ENCODE data around the gene HNRNPL. TPM values are rescaled to one million over a fixed set of nuclear protein-coding genes. Genes with fewer than 3 reads are reported as not detected.

HNRNPL gene
- total and polyA plus RNA-seq, 2 of the 8 experiments (the other 6 are each of a cell fraction or from before 2014, with no cell fraction given) = 404 to 779 TPM

GRCh38 chr19:38862321-38863059, 12.7 kb upstream of the HNRNPL start:
- H2BK5ac ChIP-seq (ENCODE audit: low read depth, low read length) = no peak overlapping the region
- no peaks in the 10 kb centered on the region for H3K36me3 ChIP-seq (ENCODE audit: control insufficient read depth in 2 of 4, insufficient read depth in 4 of 4, low read length in 3 of 4)
- no peak overlapping the region for H2BK15ac ChIP-seq (ENCODE audit: low read length)
- H3K9ac ChIP-seq (replicated peaks in 1 of 4; ENCODE audit: extremely low read depth in 1 of 4, low read depth in 3 of 4, low read length in 3 of 4) = no peak overlapping the region
- 91% methylated on average over 10 of the region's 10 CpGs; no CpG with 5 or more reads in 1 of the 2 experiments for WGBS, 2 experiments (ENCODE audit: extremely low coverage in 1 of 2, insufficient coverage in 1 of 2, insufficient read length in 1 of 2, insufficient replicate concordance in 2 of 2, low coverage in 1 of 2, low lambda C conversion rate in 2 of 2, missing lambda C conversion rate in 1 of 2)
- no peaks in the 10 kb centered on the region for H3K9me3 ChIP-seq (ENCODE audit: insufficient read depth in 2 of 2, low read depth in 1 of 2, low read length in 1 of 2)
- H3K4me3 ChIP-seq (ENCODE audit: extremely low read depth in 1 of 4, insufficient read depth in 2 of 4, low read depth in 3 of 4, low read length in 4 of 4) = no peak overlapping the region
- no peaks in the 10 kb centered on the region for H3K4me1 ChIP-seq (replicated peaks in 1 of 4; ENCODE audit: control insufficient read depth in 3 of 4, insufficient read depth in 4 of 4, low read length in 3 of 4)
- no peak overlapping the region for H2AK5ac ChIP-seq (ENCODE audit: low read depth, low read length)
- no peaks in the 10 kb centered on the region for H3K23me2 ChIP-seq (ENCODE audit: low read depth, low read length)
- H3K4me2 ChIP-seq (ENCODE audit: insufficient read depth in 1 of 2, low read depth in 2 of 2, low read length in 2 of 2) = no peak overlapping the region
- no peak overlapping the region for H3K27ac ChIP-seq (ENCODE audit: low read depth, low read length)
- no peak for FAIRE-seq
- H3K18ac ChIP-seq (ENCODE audit: extremely low read depth, low read length) = no peak overlapping the region
- CTCF ChIA-PET (ENCODE audit: partially characterized antibody) = interaction anchor here (0.6 to 1.6 kb wide), 8 partner anchors 12 to 71 kb away, joined by 3 to 5 read pairs (median 3); partner anchors contain the start of gene HNRNPL
- no peak overlapping the region for H4K5ac ChIP-seq (ENCODE audit: insufficient read length, low read depth, low read length)
- H3K56ac ChIP-seq (replicated peaks; ENCODE audit: insufficient read length, low read depth, low read length) = no peak overlapping the region
- H3K27me3 ChIP-seq (replicated peaks in 1 of 4; ENCODE audit: control insufficient read depth in 3 of 4, extremely low read depth in 1 of 4, insufficient read depth in 3 of 4, low read length in 3 of 4) = no peaks in the 10 kb centered on the region; a peak in 1 of 7 replicates
- H2BK120ac ChIP-seq (replicated peaks; ENCODE audit: low read depth, low read length) = no peak overlapping the region
- H3K79me1 ChIP-seq (ENCODE audit: low read depth, low read length) = no peaks in the 10 kb centered on the region
- no peak overlapping the region for H4K91ac ChIP-seq (replicated peaks; ENCODE audit: insufficient read length, low read length)
- no peak overlapping the region for H3K14ac ChIP-seq (ENCODE audit: insufficient read length)
- H2AFZ ChIP-seq (ENCODE audit: low read length) = no peak overlapping the region
- H3K79me2 ChIP-seq (ENCODE audit: control insufficient read depth in 1 of 2, insufficient read depth in 2 of 2, low read length in 2 of 2) = no peaks in the 10 kb centered on the region
- H4K20me1 ChIP-seq (replicated peaks in 1 of 2; ENCODE audit: control insufficient read depth in 1 of 2, insufficient read depth in 2 of 2, low read length in 2 of 2) = no peaks in the 10 kb centered on the region
- no peak overlapping the region for H2BK12ac ChIP-seq (ENCODE audit: low read depth, low read length)
- H4K8ac ChIP-seq (ENCODE audit: extremely low read depth, insufficient read depth, low read length) = no peak overlapping the region
- TF ChIP-seq GABPA (IDR thresholded peaks at IDR 0.05; ENCODE audit: borderline replicate concordance, insufficient read depth, low read length) = no peak
- TF ChIP-seq CHD2 (IDR thresholded peaks at IDR 0.05; ENCODE audit: low read length) = no peak
- TF ChIP-seq USF2 (IDR thresholded peaks at IDR 0.05; ENCODE audit: low read length) = no peak
- no peak for TF ChIP-seq EGR1 (IDR thresholded peaks at IDR 0.05; ENCODE audit: borderline replicate concordance, low read depth, low read length)
- no peak for TF ChIP-seq KDM5A (IDR thresholded peaks at IDR 0.05; ENCODE audit: low read length)
- TF ChIP-seq CREB1 (IDR thresholded peaks at IDR 0.05) = no peak
- POLR2A ChIA-PET (ENCODE audit: partially characterized antibody) = interaction anchor here (0.9 to 2.2 kb wide), 5 partner anchors 10 to 69 kb away, joined by 3 to 9 read pairs (median 4); partner anchors contain the start of genes MRPS12 and SARS2
- H3K23ac ChIP-seq (ENCODE audit: insufficient read length) = no peak overlapping the region
- no peak overlapping the region for H3K4ac ChIP-seq (replicated peaks; ENCODE audit: insufficient read length, low read depth, low read length)
- H2BK20ac ChIP-seq (ENCODE audit: low read length) = no peak overlapping the region
- DNase-seq (ENCODE audit: low read depth in 1 of 2, low spot score in 2 of 2) = no peak

Data from H1 (cell line).